HG03354 (cell line): ENCODE measurements around the gene DNASE1.
A peak's percentile ranks its signal among the peaks of the same experiment; 100 is the strongest.
"Not testable (repeated sequence)": the region's sequence is repeated elsewhere in the genome, so short reads cannot be mapped to it uniquely, and the experiment has no call there.

ENCODE experiments used
- ATAC-seq: cut with Tn5 transposase; IDR thresholded peaks from one replicate; pipeline ENCODE4 v1.9.1; 2021; ENCODE audit warnings: mild to moderate bottlenecking; ENCODE audit not compliant: unreplicated experiment, poor library complexity, severe bottlenecking

The DNASE1 gene

GRCh38 chr16:3654249-3654991, at the start of gene DNASE1:
Gene DNASE1, plus strand, starts transcription at chr16:3654691. Its CDS starts 683 bp downstream, at chr16:3655374.
- ATAC-seq, result no peak

GRCh38 chr16:3606441-3606840, 48.0 kb upstream of the DNASE1 start:
- no peak for ATAC-seq

GRCh38 chr16:3607161-3607560, 47.3 kb upstream of the DNASE1 start:
- ATAC-seq, result no peak

GRCh38 chr16:3607634-3608033, 46.9 kb upstream of the DNASE1 start:
- ATAC-seq, result no peak

- ATAC-seq, result no peak
Measured at GRCh38 chr16:3608069-3608468, 46.4 kb upstream of the DNASE1 start.

- not testable (repeated sequence) for ATAC-seq
Measured at GRCh38 chr16:3608976-3609375, 45.5 kb upstream of the DNASE1 start.

GRCh38 chr16:3609895-3610697, 44.4 kb upstream of the DNASE1 start:
- ATAC-seq, result no peak

GRCh38 chr16:3610698-3611145, 43.8 kb upstream of the DNASE1 start:
- ATAC-seq, result peak; percentile 1

- peak; percentile 82 for ATAC-seq
Measured at GRCh38 chr16:3611146-3611975, 43.1 kb upstream of the DNASE1 start, which contains the start of gene SLX4. Gene SLX4, minus strand, starts transcription at chr16:3611606. Its CDS starts 2,642 bp downstream, at chr16:3608964.

GRCh38 chr16:3612510-3613466, 41.7 kb upstream of the DNASE1 start:
- ATAC-seq, result no peak

- ATAC-seq, result no peak
Measured at GRCh38 chr16:3618769-3619141, 35.7 kb upstream of the DNASE1 start.

- ATAC-seq, result peak; percentile 40
Measured at GRCh38 chr16:3623642-3624041, 30.8 kb upstream of the DNASE1 start.

GRCh38 chr16:3625331-3625730, 29.2 kb upstream of the DNASE1 start:
- ATAC-seq, result no peak

GRCh38 chr16:3625911-3626732, 28.4 kb upstream of the DNASE1 start:
- peak; percentile 58 for ATAC-seq

- ATAC-seq, result no peak
Measured at GRCh38 chr16:3637371-3637923, 17.0 kb upstream of the DNASE1 start.

GRCh38 chr16:3638916-3639644, 15.4 kb upstream of the DNASE1 start:
- ATAC-seq, result no peak

GRCh38 chr16:3640207-3640606, 14.3 kb upstream of the DNASE1 start:
- ATAC-seq, result no peak
